Midbrain (tissue), 1 donor: ENCODE results near the gene FIBP.
A peak's percentile ranks its signal among the peaks of the same experiment; 100 is the strongest.
"Not testable (repeated sequence)": the region's sequence is repeated elsewhere in the genome, so short reads cannot be mapped to it uniquely, and the experiment has no call there.

Experiments used
- DNase-seq: peaks from one replicate; lab custom pipeline; 2025; lab: John Stamatoyannopoulos, UW

Gene FIBP

DNA sequence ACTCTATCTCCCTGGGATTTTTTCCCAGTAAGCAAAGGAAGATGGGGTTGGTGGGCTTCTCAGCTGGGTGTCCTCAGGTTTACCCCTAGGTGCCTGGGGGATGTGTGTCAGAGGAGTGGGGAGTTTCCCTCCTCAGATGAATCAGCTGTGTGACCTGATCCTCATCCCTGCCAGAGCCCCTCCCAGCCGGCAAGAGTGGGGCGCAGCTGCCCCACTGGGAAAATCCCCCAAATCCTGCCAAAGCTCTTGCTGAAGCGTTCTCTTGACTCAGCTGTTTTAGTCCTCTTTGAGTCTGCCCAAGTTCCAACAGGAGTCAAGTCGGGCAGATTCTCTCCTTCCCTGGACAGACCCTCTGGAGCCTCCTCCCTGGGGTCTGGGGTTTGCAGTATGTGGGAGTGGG, 24.6 kb upstream of the FIBP start:
- DNase-seq: no peak

- no peak for DNase-seq
Measured at GRCh38 chr11:65911682-65912568, 23.7 kb upstream of the FIBP start.

DNA sequence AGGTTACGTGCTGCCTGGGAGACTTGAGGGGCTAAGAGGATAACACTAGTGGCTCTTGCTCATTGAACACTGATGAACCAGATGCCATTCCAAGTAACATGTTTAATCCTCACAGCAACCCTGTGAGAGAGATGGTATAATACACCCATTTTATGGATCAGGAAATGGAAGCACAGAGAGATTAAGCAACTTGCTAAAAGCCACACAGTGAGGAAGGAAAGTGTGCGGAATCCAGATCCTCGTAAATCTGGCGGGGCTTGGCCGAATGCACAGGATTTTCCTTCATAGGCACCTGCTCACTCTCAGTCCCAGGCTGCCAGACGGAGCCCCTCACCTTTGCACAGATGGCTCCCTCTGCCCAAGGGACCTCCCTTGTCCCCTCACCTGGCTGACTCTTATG, 19.6 kb upstream of the FIBP start:
- DNase-seq: no peak

DNA sequence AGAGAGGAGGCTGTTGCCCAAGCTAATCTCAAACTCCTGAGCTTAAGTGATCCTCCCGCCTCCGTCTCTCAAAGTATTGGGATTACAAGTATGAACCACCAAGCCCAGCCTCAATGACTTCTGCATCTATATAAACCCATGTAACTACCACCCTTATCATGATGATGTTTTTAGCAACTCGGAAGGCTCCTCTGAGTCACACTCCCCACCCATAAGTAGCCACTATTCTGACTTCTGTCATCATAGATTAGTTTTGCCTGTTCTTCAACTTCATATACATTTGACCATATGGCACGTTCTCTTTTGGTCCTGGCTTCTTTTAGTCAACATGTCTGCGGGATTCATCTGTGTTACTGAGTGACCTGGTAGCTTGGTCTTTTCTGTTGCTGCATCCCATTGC, 18.3 kb upstream of the FIBP start:
- DNase-seq: no peak

DNA sequence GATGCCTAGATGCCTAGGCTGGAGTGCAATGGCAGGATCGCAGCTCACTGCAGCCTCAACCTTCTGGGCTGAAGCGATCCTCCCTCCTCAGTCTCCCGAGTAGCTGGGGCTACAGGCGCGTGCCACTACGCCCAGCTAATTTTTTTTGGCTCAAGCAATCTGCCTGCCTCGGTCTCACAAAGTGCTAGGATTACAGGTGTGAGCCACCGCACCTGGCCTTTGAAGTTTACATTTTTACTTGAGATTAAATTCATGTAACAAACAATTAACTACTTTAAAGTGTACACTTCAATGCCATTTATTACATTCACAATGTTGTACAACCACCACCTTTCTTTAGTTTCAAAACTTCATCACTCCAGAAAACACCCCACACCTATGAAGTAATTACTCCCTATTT, 15.4 kb upstream of the FIBP start:
- DNase-seq: no peak

DNA sequence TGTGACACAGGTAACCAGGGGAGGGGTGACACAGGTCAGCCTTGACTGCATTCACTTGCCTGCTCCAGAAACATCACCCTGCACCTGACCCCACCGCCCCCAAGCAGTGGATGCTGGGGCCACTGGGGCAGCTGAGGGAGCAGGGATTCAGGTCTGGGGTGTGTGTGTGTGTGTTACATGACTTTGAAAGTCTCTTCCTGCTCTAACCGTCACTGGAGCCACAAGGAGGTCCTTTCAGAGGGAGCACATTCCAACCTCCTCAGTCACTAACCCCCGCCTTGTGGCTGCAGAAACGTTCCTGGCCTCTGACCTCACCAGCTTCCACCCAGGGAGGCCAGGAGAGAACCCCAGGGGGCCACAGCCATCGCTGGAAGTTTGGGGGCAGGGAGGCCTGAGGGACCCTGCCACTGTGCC, 14.8 kb upstream of the FIBP start:
- no peak for DNase-seq

DNA sequence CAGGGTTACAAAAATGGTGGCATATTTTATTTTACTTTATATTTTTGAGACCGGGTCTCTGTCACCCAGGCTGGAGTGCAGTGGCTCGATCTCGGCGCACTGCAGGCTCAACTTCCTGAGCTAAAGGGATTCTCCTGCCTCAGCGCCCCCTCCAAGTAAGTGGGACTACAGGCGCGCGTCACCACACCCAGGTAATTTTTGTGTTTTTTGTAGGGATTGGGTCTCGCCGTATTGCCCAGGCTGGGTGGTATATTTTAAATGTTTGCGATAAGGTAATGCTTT, 12.6 kb upstream of the FIBP start:
- DNase-seq: no peak

GRCh38 chr11:65900125-65900898, 12.0 kb upstream of the FIBP start, which contains the start of gene FOSL1:
FOSL1 (minus strand) TSS chr11:65900388; CDS start chr11:65900339, 49 bp downstream.
- DNase-seq: peak; percentile 23

DNA sequence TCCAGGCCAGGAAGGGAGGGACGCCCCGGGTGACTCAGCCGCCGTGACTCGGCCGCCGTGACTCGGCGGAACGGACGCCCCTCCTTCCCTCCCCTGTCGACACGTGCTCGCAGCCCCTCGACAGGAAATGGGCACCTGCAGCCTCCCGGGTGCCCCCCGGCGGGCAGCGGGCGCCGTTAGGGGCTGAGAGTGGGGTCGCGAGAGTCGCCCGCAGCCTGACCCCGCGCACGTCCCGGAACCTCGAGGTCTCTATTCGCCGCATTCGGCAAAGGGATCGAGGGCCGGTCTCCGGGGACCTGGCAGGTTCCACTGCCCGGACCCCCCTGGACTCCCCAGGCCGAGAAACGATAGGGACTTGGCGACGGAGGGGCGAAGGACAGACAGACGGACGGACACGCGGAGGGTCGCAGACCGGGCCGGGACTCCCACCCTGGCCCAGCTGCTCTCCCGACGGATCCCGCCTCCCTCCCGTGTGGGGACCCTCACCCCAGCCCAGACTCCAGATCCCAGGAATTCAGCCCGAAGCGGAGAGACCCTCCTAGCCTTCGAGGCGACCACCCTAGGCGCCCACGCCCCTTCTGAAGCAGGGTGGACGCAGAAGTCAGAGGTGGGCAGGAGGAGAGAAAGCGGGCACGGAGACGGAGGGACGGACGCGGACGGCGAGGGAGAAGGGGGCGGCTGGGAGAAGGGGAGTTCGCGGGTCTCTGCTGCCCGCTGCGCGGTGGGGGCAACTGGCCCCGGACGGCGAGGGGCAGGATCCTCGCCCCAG, 11.3 kb upstream of the FIBP start:
- no peak for DNase-seq

GRCh38 chr11:65898656-65899355, 10.5 kb upstream of the FIBP start:
- no peak for DNase-seq

DNA sequence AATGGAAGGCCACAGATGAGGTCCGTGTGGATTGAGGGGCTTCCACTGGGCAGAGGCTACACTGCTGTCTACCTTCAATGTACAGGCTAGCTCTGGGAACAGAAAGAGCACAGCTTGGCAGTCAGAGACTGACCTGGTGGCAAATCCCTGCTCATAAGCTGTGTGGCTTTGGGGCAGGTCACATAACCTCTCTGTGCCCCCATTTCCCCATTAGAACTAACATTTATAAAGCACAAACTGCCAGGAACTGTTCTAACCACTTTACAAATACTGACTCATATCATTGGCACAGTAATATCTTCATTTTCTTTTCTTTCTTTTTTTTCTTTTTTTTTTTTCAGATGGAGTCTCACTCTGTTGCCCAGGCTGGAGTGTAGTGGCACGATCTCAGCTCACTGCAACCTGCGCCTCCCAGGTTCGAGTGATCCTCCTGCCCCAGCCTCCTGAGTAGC, 8.8 kb upstream of the FIBP start:
- DNase-seq: no peak

- no peak for DNase-seq
Measured at GRCh38 chr11:65896034-65896999, 8.0 kb upstream of the FIBP start.

- no peak for DNase-seq
Measured at GRCh38 chr11:65895482-65895981, 7.3 kb upstream of the FIBP start.

- DNase-seq: no peak
Measured at GRCh38 chr11:65894034-65894591, 5.8 kb upstream of the FIBP start.

GRCh38 chr11:65892661-65893317, 4.5 kb upstream of the FIBP start:
- no peak for DNase-seq

DNA sequence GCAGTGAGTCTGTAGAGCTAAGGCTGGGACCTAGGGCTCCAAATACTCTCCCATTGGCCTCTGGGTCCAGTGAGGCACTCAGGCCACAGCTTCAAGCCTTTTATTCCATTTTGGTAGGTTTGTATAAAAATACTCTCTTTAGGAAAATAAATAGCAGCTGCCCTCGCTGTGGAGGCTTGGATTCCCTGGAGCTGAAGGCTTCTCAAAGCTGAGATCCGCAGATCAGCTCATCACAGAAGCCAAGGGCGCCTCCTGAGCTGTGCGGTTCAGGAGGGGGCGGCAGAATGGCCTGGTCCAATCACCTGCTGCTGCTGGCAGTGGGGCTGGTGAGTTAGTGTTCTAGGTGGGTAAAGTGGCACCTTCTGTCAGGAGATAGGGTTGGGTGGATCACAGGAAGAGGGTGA, 3.9 kb upstream of the FIBP start:
- not testable (repeated sequence) for DNase-seq

- DNase-seq: no peak
Measured at GRCh38 chr11:65891219-65892136, 3.2 kb upstream of the FIBP start.
